Embryonic facial prominence (tissue), 1 donor: ENCODE measurements around the gene SLC32A1.

ENCODE experiments used
- DNase-seq: peaks from one replicate; pipeline ENCODE4 v3.0.0-alpha.2; 2016; ENCODE audit errors: extremely low spot score

Gene SLC32A1

GRCh38 chr20:38754924-38755323 lies 30.6 kb downstream of the SLC32A1 start:
- DNase-seq = no peak

- DNase-seq = no peak
These were observed 31.1 kb downstream of the SLC32A1 start for GRCh38 chr20:38755324-38755910.

- no peak for DNase-seq
These were observed 33.0 kb downstream of the SLC32A1 start for GRCh38 chr20:38757145-38757775.

- no peak for DNase-seq
These were observed 34.8 kb downstream of the SLC32A1 start for GRCh38 chr20:38759106-38759505.

- no peak for DNase-seq
These were observed 36.7 kb downstream of the SLC32A1 start for GRCh38 chr20:38760978-38761377.

- DNase-seq = no peak
These were observed 37.9 kb downstream of the SLC32A1 start for GRCh38 chr20:38762174-38762573.

- no peak for DNase-seq
These were observed 39.3 kb downstream of the SLC32A1 start for GRCh38 chr20:38763616-38764015.

GRCh38 chr20:38764567-38765318 lies 40.5 kb downstream of the SLC32A1 start:
- no peak for DNase-seq

- DNase-seq = no peak
These were observed 41.8 kb downstream of the SLC32A1 start for GRCh38 chr20:38766071-38766470.

GRCh38 chr20:38769376-38770295 lies 45.4 kb downstream of the SLC32A1 start:
- no peak for DNase-seq

- DNase-seq = no peak
These were observed 46.3 kb downstream of the SLC32A1 start for GRCh38 chr20:38770546-38770945.

GRCh38 chr20:38770970-38771369 lies 46.7 kb downstream of the SLC32A1 start:
- DNase-seq = no peak

- DNase-seq = no peak
These were observed 47.3 kb downstream of the SLC32A1 start for GRCh38 chr20:38771621-38772020.

- no peak for DNase-seq
These were observed 49.9 kb downstream of the SLC32A1 start for GRCh38 chr20:38774167-38774566.

GRCh38 chr20:38776363-38776762 lies 52.1 kb downstream of the SLC32A1 start:
- DNase-seq = no peak
